ENCODE measurements around the gene ARHGEF3.

The ARHGEF3 gene

GRCh38 chr3:56825567-56826438, 24.1 kb upstream of the ARHGEF3 start:
- Histone ChIP-seq H3K9me3 (ENCODE audit: low read depth, low read length) (no peaks in the 10 kb centered on the region), H3K9ac (ENCODE audit: insufficient read length) (no peak overlapping the region), H3K4me3 (no peak overlapping the region), H3K27ac (no peak overlapping the region), H3K36me3 (ENCODE audit: insufficient read depth, low read length) (no peaks in the 10 kb centered on the region)
- no peak for DNase-seq (ENCODE audit: low read depth, low spot score)
- no peak for TF ChIP-seq FOXP2 (optimal IDR thresholded peaks at IDR 0.05; ENCODE audit: control extremely low read depth, extremely low read length, insufficient read depth)
- TF ChIP-seq EZH2 (IDR thresholded peaks at IDR 0.05) = no peak
- no peak for TF ChIP-seq POLR2AphosphoS5 (IDR thresholded peaks at IDR 0.05; ENCODE audit: borderline replicate concordance, low read depth, low read length)

GRCh38 chr3:56823984-56824703, 22.4 kb upstream of the ARHGEF3 start:
- no peak for DNase-seq (ENCODE audit: low read depth, low spot score)
- H3K4me3 ChIP-seq = no peak overlapping the region

DNA sequence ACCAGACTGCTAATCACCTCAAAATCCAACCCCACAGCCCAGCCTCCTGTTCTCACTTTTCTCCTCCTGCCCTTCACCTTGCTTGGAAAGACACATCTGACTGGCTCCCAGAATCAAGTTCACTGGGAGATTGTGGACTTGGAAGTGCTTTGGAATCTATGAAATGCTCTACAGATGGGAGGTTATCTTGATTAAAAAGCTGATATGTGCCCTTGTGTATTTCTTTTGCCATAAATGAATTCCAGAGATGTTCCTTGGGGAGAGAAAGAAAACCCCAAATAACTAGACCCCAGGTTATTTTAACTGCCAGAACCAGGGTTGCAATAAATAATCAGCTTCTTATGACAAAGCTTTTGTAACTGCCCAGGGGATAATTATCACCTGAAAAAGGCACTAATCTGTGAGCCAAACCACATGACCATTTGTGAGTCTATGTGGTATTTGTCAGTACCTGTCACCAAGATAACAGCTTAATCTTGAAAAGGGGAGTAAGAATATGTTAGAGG, 21.7 kb upstream of the ARHGEF3 start:
- TF ChIP-seq EZH2 (IDR thresholded peaks at IDR 0.05) (no peak), FOXP2 (optimal IDR thresholded peaks at IDR 0.05; ENCODE audit: control extremely low read depth, extremely low read length, insufficient read depth) (no peak), POLR2AphosphoS5 (IDR thresholded peaks at IDR 0.05; ENCODE audit: borderline replicate concordance, low read depth, low read length) (no peak)
- Histone ChIP-seq H3K9ac (ENCODE audit: insufficient read length) (no peak overlapping the region), H3K27ac (no peak overlapping the region), H3K4me3 (no peak overlapping the region), H3K9me3 (ENCODE audit: low read depth, low read length) (no peaks in the 10 kb centered on the region), H3K36me3 (ENCODE audit: insufficient read depth, low read length) (no peaks in the 10 kb centered on the region)
- DNase-seq (ENCODE audit: low read depth, low spot score) = no peak

More at GRCh38 chr3:56823984-56824703, 22.4 kb upstream of the ARHGEF3 start:
- H3K9ac ChIP-seq (ENCODE audit: insufficient read length) = no peak overlapping the region
- H3K9me3 ChIP-seq (ENCODE audit: low read depth, low read length) = no peaks in the 10 kb centered on the region
- no peak overlapping the region for H3K27ac ChIP-seq
- TF ChIP-seq POLR2AphosphoS5 (IDR thresholded peaks at IDR 0.05; ENCODE audit: borderline replicate concordance, low read depth, low read length) (no peak), EZH2 (IDR thresholded peaks at IDR 0.05) (no peak), FOXP2 (optimal IDR thresholded peaks at IDR 0.05; ENCODE audit: control extremely low read depth, extremely low read length, insufficient read depth) (no peak)
- no peaks in the 10 kb centered on the region for H3K36me3 ChIP-seq (ENCODE audit: insufficient read depth, low read length)

DNA sequence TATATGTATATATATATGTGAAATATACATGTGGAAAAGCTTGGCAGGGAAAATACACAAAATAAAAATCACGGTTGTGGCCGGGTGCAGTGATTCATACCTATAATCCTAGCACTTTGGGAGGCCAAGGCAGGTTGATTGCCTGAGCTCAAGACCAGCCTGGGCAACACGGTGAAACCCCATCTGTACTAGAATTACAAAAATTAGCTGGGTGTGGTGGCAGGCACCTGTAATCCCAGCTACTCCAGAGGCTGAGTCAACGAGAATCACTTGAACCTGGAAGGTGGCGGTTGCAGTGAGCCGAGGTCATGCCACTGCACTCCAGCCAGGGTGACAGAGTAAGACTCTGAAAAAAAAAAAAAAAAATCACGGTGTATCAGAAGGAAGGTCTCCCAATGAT, 20.8 kb upstream of the ARHGEF3 start:
- TF ChIP-seq EZH2 (IDR thresholded peaks at IDR 0.05) (no peak), FOXP2 (optimal IDR thresholded peaks at IDR 0.05; ENCODE audit: control extremely low read depth, extremely low read length, insufficient read depth) (no peak), POLR2AphosphoS5 (IDR thresholded peaks at IDR 0.05; ENCODE audit: borderline replicate concordance, low read depth, low read length) (no peak)

GRCh38 chr3:56819016-56819809, 17.5 kb upstream of the ARHGEF3 start:
- H3K4me3 ChIP-seq = no peak overlapping the region
- no peak for DNase-seq (ENCODE audit: low read depth, low spot score)
- no peaks in the 10 kb centered on the region for H3K36me3 ChIP-seq (ENCODE audit: insufficient read depth, low read length)
- no peak overlapping the region for H3K27ac ChIP-seq
- TF ChIP-seq EZH2 (IDR thresholded peaks at IDR 0.05) (no peak), FOXP2 (optimal IDR thresholded peaks at IDR 0.05; ENCODE audit: control extremely low read depth, extremely low read length, insufficient read depth) (no peak), POLR2AphosphoS5 (IDR thresholded peaks at IDR 0.05; ENCODE audit: borderline replicate concordance, low read depth, low read length) (no peak)
- no peak overlapping the region for H3K9ac ChIP-seq (ENCODE audit: insufficient read length)
- H3K9me3 ChIP-seq (ENCODE audit: low read depth, low read length) = no peaks in the 10 kb centered on the region

More for the DNA sequence above, 20.8 kb upstream of the ARHGEF3 start:
- Histone ChIP-seq H3K36me3 (ENCODE audit: insufficient read depth, low read length) (no peaks in the 10 kb centered on the region), H3K9ac (ENCODE audit: insufficient read length) (no peak overlapping the region), H3K27ac (no peak overlapping the region), H3K4me3 (no peak overlapping the region), H3K9me3 (ENCODE audit: low read depth, low read length) (no peaks in the 10 kb centered on the region)
- DNase-seq (ENCODE audit: low read depth, low spot score) = no peak

- DNase-seq (ENCODE audit: low read depth, low spot score) = no peak
- Histone ChIP-seq H3K4me3 (no peak overlapping the region), H3K9ac (ENCODE audit: insufficient read length) (no peak overlapping the region)
These were observed 16.6 kb upstream of the ARHGEF3 start for GRCh38 chr3:56818156-56818985.

DNA sequence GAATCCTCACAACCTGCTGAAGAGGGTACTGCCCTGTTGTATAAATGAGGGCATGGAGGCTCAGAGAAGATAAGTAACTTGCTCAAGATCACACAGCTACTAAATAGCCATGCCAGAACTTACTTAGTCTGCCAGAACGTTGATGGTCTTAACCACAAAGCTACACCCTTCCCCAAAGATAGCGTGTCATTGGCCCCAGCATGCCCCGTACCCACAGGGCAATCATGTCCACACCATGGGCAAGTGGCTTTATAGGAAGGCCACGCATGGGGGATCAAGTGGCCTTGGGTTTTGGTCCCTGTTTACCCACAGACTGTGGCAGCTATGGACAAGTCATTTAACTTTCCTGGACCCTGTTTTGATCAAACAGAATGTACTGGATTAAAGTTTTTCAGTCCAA, 15.9 kb upstream of the ARHGEF3 start:
- no peak for DNase-seq (ENCODE audit: low read depth, low spot score)
- H3K36me3 ChIP-seq (ENCODE audit: insufficient read depth, low read length) = no peaks in the 10 kb centered on the region
- H3K9ac ChIP-seq (ENCODE audit: insufficient read length) = no peak overlapping the region
- H3K4me3 ChIP-seq = no peak overlapping the region
- TF ChIP-seq EZH2 (IDR thresholded peaks at IDR 0.05) = no peak
- no peak for TF ChIP-seq FOXP2 (optimal IDR thresholded peaks at IDR 0.05; ENCODE audit: control extremely low read depth, extremely low read length, insufficient read depth)
- H3K9me3 ChIP-seq (ENCODE audit: low read depth, low read length) = no peaks in the 10 kb centered on the region
- H3K27ac ChIP-seq = no peak overlapping the region

More at GRCh38 chr3:56818156-56818985, 16.6 kb upstream of the ARHGEF3 start:
- Histone ChIP-seq H3K36me3 (ENCODE audit: insufficient read depth, low read length) (no peaks in the 10 kb centered on the region), H3K27ac (no peak overlapping the region), H3K9me3 (ENCODE audit: low read depth, low read length) (no peaks in the 10 kb centered on the region)
- TF ChIP-seq EZH2 (IDR thresholded peaks at IDR 0.05) (no peak), FOXP2 (optimal IDR thresholded peaks at IDR 0.05; ENCODE audit: control extremely low read depth, extremely low read length, insufficient read depth) (no peak), POLR2AphosphoS5 (IDR thresholded peaks at IDR 0.05; ENCODE audit: borderline replicate concordance, low read depth, low read length) (no peak)

Measured in SK-N-MC (cell line).